ENCODE data around the gene CTSZ. TPM values are rescaled to one million over a fixed set of nuclear protein-coding genes. Genes with fewer than 3 reads are reported as not detected.
A peak's percentile ranks its signal among the peaks of the same experiment; 100 is the strongest.

CTSZ gene
- total and polyA plus RNA-seq, 10 of the 15 experiments (the other 5 are each of a cell fraction or from before 2014, with no cell fraction given), result 6.0 to 301 (median 154) TPM

DNA sequence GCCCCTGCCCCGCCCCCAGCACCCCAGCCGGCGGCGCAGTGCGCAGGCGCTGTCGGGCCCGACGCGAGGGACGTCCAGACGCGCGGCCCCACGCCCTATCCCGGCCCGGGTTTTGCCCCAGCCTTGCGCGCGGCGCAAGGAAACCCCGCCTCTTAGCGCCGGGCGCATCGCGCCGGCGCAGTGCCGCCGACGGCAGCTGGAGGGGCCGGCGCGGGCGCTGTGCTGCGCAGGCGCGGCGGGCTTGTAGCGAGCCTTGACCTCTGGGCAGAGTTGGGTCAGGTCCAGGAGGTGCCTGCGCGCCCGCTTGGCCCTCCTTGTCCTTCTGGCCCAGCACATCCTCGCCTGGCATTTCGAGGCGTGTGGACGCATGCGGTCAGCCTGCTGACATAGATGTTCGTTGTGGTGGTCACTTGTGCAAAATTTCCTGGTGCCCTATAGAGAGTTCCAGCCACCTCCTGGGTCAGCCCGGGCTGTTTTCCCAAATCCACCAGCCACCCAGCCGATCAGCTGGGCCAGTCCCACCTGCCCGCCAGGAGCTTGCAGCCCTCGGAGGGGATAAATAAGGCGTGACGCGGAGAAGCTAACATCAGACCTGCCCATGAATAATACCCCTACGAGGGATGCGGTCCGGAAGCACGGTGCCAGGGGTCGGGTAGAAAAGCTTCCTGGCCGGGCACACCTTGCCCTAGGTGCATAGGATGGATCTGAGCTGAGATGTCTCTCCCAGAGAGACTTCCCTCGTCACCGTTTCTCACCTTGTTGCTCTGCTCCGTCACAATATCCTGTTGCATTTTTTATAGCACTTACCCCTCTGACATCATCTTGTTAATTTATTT, 36.0 kb upstream of the CTSZ start (continued):
- TF ChIP-seq LARP7 (IDR thresholded peaks at IDR 0.05) (peak; percentile 72; the same call in 1 of the 2 replicates), CREB1 (IDR thresholded peaks at IDR 0.05; ENCODE audit: low read depth) (peak; percentile 45; the same call in 1 of the 2 replicates), RUNX3 (IDR thresholded peaks at IDR 0.05; ENCODE audit: low read length) (no peak), BMI1 (IDR thresholded peaks at IDR 0.05; ENCODE audit: borderline replicate concordance) (no peak), ZNF622 (IDR thresholded peaks at IDR 0.05) (no peak), ZBED1 (IDR thresholded peaks at IDR 0.05; ENCODE audit: borderline replicate concordance) (no peak), PAX8 (IDR thresholded peaks at IDR 0.05) (no peak), SUZ12 (IDR thresholded peaks at IDR 0.05; ENCODE audit: unreplicated experiment) (no peak), GATAD2B (conservative IDR thresholded peaks at IDR 0.05; ENCODE audit: low read depth) (0 out of 2 replicates have a peak, but pooled peaks have one; percentile 16), NBN (IDR thresholded peaks at IDR 0.05) (no peak), SREBF2 (IDR thresholded peaks at IDR 0.05; ENCODE audit: low read length) (no peak), TCF3 (IDR thresholded peaks at IDR 0.05; ENCODE audit: borderline replicate concordance, insufficient read depth, low read depth, low read length) (peak; percentile 96), ZBTB40 (IDR thresholded peaks at IDR 0.05; ENCODE audit: borderline replicate concordance) (no peak), BACH1 (IDR thresholded peaks at IDR 0.05; ENCODE audit: borderline replicate concordance) (peak; percentile 70), TCF12 (IDR thresholded peaks at IDR 0.05; ENCODE audit: low read depth, low read length) (peak; percentile 75; the same call in 1 of the 2 replicates)
- TF ChIP-seq, protein P1, sequence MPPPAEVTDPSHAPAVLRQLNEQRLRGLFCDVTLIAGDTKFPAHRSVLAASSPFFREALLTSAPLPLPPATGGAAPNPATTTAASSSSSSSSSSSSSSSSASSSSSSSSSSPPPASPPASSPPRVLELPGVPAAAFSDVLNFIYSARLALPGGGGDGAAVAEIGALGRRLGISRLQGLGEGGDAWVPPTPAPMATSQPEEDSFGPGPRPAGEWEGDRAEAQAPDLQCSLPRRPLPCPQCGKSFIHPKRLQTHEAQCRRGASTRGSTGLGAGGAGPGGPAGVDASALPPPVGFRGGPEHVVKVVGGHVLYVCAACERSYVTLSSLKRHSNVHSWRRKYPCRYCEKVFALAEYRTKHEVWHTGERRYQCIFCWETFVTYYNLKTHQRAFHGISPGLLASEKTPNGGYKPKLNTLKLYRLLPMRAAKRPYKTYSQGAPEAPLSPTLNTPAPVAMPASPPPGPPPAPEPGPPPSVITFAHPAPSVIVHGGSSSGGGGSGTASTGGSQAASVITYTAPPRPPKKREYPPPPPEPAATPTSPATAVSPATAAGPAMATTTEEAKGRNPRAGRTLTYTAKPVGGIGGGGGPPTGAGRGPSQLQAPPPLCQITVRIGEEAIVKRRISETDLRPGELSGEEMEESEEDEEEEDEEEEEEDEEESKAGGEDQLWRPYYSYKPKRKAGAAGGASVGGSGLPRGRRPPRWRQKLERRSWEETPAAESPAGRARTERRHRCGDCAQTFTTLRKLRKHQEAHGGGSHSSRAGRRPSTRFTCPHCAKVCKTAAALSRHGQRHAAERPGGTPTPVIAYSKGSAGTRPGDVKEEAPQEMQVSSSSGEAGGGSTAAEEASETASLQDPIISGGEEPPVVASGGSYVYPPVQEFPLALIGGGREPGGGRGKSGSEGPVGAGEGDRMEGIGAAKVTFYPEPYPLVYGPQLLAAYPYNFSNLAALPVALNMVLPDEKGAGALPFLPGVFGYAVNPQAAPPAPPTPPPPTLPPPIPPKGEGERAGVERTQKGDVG (CRISPR knock-in tag; IDR thresholded peaks at IDR 0.05), result no peak
- TF ChIP-seq, protein P2, sequence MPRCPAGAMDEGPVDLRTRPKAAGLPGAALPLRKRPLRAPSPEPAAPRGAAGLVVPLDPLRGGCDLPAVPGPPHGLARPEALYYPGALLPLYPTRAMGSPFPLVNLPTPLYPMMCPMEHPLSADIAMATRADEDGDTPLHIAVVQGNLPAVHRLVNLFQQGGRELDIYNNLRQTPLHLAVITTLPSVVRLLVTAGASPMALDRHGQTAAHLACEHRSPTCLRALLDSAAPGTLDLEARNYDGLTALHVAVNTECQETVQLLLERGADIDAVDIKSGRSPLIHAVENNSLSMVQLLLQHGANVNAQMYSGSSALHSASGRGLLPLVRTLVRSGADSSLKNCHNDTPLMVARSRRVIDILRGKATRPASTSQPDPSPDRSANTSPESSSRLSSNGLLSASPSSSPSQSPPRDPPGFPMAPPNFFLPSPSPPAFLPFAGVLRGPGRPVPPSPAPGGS (IDR thresholded peaks at IDR 0.05; ENCODE audit: borderline replicate concordance, insufficient read depth, low read depth, low read length, poor library complexity, severe bottlenecking), result no peak
- TF ChIP-seq, protein P3, sequence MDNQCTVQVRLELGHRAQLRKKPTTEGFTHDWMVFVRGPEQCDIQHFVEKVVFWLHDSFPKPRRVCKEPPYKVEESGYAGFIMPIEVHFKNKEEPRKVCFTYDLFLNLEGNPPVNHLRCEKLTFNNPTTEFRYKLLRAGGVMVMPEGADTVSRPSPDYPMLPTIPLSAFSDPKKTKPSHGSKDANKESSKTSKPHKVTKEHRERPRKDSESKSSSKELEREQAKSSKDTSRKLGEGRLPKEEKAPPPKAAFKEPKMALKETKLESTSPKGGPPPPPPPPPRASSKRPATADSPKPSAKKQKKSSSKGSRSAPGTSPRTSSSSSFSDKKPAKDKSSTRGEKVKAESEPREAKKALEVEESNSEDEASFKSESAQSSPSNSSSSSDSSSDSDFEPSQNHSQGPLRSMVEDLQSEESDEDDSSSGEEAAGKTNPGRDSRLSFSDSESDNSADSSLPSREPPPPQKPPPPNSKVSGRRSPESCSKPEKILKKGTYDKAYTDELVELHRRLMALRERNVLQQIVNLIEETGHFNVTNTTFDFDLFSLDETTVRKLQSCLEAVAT (IDR thresholded peaks at IDR 0.05), result 0 out of 2 replicates have a peak, but pooled peaks have one; percentile 14

Data from GM12878 (cell line).